NCI-H82 treated with DMSO at 0.1 percent for 48 hours (cell line): ENCODE data around the gene APC.
A peak's percentile ranks its signal among the peaks of the same experiment; 100 is the strongest.

ENCODE experiments used
- DNase-seq: peaks from one replicate; lab custom pipeline; 2025; ENCODE audit not compliant: unreplicated experiment; lab: John Stamatoyannopoulos, UW

APC gene

DNA sequence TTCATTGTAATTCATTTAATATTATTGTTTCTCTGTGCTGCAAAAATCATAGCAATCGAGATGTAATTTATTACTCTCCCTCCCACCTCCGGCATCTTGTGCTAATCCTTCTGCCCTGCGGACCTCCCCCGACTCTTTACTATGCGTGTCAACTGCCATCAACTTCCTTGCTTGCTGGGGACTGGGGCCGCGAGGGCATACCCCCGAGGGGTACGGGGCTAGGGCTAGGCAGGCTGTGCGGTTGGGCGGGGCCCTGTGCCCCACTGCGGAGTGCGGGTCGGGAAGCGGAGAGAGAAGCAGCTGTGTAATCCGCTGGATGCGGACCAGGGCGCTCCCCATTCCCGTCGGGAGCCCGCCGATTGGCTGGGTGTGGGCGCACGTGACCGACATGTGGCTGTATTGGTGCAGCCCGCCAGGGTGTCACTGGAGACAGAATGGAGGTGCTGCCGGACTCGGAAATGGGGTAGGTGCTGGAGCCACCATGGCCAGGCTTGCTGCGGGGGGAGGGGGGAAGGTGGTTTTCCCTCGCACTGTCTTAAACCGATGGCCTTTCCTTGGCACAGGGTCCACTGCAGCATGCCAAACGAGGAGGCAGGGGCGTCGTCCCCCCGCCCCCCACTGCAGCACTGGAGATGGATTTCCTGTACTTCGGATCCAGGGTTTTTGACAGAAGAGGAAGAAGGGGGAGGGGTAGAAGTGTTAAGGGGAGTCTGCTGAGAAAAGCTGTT lies at the start of gene APC:
Gene APC, plus strand, starts transcription at position 423 of the 728 bp plus-strand sequence. CDS start 17,006 bp downstream, outside the sequence.
- DNase-seq: no peak

DNA sequence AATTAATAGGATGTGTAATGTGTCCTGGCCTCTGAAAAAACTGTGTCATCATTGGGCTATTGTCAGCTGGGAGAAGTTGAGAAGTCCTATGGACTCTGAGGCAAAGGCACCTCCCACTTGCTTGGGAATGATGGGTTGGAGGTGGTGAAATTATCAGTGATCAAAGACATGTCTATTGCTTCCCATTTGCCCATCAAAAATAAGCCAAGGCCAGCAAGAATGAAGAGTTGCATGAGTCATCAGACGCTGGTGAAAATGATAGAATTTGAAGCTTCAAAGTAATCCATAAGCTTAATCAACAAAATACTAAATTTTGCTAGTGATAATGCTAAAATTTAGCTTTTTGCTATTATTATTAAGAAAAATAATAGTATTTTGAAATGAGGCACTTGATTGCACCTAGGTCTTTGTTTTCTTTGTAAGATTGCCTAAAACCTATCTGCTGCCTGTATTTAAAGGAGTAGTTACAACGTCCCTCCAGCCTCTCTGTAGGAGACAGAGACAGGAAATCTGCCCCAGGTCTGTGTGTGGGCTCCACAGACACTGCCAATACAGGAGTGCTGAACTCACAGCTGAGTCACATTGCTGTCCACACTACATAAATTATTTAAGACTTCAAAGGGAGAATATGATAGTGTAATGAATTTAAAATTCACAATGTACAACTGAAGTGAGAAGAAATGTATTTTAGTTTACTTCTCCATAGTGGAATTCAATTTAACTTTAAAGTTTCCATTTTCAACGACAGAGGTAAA lies 48.4 kb upstream of the APC start:
- no peak for DNase-seq

DNA sequence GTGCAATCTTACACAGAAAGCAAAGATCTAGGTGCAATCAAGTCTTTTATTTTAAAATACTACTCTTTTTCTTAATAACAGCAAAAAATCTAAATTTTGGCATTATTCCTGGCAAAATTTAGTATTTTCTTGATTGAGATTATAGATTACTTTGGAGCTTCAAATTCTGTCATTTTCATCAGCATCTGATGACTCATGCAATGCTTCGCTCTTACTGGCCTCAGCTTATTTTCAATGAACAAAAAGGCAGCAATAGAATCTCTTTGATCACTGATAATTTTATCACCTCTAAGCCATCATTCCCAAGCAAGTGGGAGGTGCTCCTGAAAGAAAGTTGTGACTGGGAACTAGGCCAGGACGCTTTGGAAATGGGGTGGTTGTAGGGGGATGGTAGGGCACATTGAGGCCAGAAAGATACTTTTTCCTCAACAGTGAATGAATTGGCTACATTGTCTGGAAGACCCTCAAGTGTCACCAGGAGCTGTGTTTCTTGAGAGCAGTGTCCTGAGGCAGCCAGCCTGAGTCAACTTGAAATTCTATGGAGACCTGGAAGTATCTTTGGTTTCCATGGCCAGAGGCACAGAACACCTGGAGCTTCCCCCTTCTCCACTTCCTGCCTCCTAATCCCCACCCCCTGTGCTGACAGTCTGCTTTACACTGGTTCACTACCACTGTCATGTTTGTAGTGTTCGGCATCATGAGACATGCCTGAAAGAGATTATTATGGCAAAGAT lies 46.9 kb upstream of the APC start:
- no peak for DNase-seq

DNA sequence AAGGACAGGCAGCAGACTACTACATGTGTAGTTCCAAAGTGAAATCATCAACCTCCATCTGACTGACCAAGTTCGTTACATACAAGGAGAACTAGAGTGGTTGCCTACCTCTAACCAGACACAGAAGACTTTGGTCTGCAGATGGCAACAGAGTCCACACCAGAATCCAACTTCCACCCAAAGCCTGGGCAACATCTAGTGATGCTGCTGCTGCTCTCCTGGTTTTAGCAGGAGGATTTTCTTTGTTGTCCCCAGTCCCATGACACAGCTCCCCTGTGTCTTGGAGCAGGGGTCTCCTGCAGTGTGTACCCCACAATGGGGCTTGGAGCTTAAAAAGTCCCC lies 46.4 kb upstream of the APC start:
- DNase-seq: no peak

DNA sequence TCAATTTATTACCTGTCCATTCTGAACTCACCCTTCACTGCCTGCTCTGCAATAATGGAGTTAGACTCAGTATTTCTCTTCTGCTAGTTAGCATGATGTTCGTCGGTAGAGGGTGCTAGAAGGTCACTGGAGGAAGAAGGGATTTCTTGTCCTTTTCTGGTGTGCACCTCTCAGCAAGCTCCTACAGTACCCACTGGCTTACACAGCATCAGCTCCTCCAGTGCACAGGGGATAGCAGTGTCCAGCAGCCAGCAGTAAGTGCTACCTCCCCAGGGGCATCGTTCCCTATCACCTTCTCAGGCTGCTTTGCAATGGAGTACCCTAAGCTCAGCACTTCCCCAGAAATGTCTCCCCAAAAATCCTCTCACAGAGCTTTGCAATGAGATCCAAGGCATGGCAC lies 45.9 kb upstream of the APC start:
- peak; percentile 39 for DNase-seq

DNA sequence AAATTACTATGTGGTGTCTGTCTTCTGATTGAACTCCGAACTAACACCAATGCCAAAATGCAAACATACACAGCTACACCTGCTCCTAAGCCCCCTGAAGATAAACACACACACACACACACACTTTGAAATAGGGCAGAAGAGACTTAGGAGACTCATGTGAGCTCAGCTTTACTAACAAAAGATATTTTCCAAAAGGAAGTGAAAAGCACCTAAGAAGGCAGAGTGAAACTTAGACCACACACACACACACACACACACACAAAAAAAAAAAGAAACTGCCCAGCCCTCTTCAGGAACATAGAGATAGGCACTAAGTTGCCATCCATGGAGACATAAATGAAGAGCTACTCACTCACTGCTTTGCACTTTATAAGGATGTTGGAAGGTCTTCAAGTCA lies 45.2 kb upstream of the APC start:
- DNase-seq: no peak

DNA sequence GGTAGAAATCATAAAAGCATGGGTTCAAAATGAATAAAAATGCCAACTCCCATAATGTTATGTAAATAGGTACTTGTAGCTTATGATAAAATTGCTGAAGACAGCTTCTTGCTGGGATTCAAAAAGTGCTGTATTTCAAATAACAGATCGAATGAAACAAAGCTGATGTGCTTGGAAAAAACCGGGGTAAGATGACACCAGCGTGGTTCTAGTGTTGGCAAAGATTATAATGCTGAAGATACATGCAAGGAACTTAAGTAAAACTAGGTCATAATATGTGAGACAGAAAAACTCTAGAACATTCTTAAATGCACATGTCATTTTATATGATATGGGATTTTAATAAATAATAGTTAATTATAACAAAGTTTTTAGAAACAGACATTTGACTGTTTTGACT lies 44.4 kb upstream of the APC start:
- DNase-seq: no peak

DNA sequence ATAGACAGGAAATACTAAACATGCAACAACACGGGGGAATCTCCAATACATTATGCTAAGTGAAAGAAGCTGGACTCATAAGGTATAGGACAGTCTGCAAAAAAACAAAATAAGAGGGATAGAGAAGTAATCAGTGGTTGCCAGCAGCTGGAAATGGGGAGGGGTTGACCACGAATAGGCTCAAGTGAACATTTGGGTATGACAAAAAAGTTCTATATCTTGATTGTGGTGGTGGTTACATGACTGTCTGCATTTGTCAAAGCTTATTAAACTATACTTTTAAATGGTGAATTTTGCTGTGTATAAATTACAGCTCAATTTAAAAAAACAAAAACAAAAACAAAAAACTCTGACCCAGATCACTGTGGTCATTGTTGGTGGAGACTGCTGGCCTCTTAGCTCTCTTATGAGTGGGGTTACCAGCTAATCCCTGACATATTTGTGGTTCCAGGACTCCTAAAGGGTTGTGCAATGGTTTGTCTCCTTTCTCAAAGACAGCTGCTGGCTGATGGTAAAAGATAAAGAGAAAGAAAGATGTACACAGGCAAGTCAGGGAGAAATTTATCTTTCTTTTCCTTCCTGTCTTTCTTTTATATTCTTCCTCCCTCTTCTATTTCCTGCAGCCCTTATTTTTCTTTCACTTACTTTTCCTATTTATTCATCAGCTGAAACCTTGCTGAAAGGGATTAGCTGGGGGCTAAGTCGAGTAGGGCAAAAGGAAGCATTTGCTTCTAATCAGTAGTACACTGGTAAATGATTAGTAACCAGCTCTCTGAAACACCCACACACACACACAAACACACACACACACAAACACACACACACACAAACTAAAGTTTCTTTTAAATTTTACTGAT lies 42.6 kb upstream of the APC start:
- no peak for DNase-seq

DNA sequence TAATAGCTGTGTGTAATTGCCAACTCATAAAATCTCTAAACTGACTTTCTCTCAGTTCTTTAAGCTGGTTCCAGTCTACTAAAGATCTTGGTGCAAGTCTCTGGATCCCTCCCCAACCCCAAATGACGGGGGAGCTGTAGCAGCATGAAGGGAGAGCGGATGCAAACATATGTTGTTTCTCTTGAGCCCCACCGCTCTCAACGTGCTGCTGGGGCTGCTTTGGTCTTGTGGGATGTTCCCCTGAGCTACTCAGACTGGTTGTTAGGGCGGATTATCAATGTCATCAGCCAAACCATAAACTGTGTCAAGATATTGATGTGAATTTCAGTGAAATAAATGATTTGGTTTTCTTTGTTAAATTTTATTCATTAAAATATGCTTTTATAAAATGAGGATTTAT lies 40.9 kb upstream of the APC start:
- no peak for DNase-seq

DNA sequence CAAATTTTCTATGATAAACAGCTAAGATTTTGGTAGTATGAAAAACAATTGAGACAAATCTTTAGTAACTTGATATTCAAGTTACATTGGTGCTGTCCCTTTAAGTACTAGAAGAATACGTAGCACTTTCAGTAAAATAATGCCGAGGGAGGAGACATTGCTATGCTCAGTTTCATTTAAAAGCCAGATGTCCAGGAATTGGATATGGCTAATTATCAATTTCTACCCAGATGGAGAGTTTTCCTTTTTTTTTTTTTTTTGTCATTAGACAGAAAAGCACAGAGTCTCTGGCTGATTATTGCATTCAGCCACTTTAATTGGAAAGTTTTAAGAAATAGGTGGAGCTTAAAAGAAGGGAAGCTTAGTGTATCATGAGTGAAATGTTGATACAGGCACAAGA lies 40.4 kb upstream of the APC start:
- no peak for DNase-seq

DNA sequence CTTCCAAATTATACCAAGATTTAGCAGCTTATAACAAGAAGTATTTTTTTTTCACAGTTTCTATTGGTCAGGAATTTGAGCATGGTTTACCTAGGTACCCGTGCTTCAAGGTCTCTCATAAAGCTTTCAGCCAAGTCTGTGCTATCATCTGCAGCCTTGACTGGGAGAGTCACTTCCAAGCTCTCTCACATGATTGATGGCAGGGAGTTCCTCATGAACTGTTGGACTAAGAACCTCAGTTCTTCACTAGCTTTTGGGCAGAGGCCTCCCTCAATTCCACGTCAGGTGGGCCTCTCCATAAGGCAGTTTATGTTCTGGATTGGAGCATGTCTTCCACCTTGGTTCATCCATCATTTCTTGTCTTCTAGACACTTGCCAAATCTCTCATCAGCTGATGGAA lies 39.9 kb upstream of the APC start:
- DNase-seq: no peak

DNA sequence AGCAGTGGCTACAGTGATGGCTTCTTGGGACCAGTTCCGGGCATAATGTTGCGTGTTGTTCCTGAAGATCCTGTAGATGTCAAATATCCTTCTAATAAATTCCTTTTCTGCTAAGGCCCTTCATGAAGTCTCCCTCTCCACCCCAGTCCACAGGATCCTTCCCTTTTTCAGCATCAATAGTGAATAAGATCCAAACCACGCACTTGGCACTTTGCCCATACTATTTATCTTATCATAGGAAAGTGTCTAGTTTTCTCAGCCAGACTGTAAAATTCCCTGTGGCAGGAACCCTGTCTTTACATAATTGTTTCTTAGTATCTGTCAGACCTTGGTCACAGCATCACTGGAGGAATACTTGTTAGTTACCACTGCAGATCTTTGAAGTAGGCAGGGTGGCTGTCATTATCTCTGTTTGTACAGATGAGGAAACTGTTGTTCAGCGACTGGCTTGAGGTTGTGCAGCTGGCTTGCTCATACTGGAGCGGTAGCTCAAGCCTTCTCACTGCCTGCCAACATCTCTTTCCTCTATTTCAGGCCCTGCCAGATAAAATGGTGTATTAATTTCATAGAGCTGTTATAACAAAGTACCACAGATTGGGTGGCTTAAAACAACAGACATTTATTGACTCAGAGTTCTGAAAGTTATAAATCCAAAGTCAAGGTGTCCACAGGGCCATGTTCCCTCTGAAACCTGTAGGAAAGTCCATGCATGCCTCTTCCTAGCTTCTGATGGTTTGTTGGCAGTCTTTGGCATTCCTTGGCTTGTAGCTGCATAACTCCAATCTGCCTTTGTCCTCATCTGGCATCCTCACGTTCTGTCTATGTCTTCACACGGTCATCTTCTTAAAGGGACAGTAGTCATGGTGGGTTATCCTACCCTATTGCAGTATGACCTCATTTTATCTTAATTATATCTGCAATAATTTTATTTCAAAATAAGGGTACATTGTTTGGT lies 33.5 kb upstream of the APC start:
- DNase-seq: no peak

DNA sequence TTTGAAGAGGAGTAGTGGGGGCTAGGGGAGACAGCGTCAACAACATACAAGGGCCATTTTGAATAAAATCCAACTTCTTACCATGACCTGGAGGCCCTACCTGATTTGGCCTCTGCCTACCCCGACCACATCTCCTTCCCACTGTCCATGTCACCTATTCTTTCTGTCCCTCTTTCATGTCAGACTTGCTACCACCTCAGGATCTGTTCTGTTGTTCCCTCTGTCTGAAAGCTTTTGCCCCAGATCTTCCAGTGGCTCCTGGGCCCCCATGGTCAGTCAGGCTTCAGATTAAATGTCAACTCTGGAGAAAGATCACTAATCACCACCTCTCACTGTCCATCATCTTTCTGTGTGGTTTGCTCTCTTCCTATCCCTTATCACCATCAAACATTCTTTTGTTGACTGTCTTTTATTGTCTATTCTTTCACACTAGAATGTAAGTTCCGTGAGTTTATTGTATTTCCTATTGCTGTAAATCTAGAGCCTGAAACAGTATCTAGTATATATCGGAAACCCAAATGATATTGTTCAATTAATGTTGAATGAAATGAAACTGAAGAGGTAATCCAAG lies 31.2 kb upstream of the APC start:
- DNase-seq: no peak

DNA sequence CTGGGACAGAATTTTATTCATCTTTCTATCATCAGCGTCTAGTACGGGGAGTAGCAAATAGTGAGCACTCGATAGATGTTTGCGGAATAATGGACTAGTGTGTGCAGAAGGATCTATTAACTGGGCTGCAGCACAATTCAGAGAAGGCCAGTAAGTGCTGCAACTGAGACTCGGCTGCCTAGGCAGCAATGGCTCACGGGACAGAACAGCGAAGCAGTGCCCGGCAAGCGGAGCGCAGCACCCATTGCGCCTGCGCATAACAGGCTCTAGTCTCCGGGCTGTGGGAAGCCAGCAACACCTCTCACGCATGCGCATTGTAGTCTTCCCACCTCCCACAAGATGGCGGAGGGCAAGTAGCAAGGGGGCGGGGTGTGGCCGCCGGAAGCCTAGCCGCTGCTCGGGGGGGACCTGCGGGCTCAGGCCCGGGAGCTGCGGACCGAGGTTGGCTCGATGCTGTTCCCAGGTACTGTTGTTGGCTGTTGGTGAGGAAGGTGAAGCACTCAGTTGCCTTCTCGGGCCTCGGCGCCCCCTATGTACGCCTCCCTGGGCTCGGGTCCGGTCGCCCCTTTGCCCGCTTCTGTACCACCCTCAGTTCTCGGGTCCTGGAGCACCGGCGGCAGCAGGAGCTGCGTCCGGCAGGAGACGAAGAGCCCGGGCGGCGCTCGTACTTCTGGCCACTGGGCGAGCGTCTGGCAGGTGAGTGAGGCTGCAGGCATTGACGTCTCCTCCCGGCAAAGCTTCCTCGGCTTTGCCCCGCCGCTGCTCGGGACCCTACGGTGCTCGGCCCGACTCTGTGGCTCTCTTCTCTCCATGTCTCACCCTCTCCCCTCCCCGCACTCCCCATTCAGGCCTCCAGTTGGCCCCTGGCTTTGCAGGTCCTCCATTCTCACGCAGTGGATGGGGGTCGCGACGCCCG lies 30.2 kb upstream of the APC start:
- DNase-seq: peak; percentile 96

DNA sequence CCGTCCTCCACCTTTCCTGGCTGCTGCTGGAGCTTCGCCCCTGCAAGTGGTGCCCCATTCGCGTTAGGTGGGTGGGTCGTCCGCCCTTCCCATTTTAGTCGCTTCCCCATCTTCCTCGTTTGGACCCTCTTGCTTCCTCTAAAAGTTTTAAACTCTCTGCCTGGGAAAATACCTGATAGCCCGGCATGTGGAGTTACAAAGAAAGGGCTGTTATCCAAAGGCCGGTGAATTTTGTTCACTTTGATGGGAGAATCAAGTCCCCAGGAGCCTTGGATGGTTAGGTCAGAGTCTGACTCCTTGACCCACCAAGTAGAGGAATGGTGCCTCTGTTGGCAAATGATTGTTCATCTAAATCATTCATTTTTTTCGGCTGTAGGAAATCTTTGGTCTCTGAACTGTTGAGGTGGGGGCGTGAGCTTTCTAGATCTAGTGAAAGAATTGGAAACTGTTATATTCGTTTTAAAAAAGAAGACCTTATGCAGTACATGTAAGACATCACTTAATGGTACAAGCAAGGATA lies 29.5 kb upstream of the APC start:
- DNase-seq: no peak

DNA sequence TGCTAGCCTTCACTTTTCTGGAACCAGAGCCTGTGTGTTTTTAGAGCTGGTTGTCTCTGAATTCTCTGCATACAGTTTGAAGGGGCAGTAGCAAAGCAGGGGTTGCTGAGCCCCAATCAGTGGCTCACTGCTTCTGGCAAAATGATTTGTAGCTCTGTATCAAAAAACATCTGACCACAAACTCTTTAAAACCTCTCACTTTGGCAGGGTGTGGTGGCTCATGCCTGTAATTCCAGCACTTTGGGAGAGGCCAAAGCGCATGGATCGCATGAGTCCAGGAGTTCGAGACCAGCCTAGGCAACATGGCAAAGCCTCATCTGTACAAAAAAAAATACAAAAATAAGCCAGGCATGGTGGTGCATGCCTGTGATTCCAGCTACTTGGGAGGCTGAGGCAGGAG lies 28.3 kb upstream of the APC start:
- no peak for DNase-seq

DNA sequence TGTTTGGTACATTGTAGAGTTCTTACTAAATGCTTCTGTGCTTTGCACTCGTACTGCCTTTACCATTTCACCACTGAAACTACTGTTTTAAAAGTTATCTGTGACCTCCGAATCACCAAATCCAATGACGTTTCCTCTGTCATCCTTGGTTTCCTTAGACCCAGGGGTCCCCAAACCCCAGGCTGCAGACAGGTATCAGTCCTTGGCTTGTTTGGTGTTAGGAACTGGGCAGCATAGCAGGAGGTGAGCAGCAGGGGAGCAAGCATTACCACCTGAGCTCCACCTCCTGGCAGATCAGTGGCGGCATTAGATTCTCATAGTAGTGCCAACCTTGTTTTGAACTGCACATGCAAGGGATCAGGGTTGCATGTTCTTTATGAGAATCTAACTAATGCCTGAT lies 26.8 kb upstream of the APC start:
- DNase-seq: no peak

DNA sequence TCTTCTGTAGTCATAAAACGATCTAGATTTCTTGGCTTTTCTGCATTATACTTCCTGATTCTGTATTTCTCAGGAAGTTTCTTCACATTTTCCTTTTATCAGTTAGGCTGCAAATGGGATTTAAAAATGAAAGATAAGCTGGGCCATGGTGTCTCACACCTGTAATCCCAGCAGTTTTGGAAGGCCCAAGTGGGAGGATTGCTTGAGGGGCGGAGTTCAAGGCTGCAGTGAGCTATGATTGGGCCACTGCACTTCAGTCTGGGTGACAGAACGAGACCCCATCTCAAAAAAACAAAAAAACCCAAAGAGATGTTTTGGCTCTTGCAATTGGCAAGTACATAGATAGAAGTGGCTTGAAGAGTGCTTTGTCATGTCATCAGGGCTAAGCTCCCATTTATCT lies 26.2 kb upstream of the APC start:
- DNase-seq: no peak
